ENCODE data around the gene TTC21A. TPM values are rescaled to one million over a fixed set of nuclear protein-coding genes. Genes with fewer than 3 reads are reported as not detected.

The TTC21A gene
- total RNA-seq, 1 experiment from 2014 or later: 1.7 TPM

DNA sequence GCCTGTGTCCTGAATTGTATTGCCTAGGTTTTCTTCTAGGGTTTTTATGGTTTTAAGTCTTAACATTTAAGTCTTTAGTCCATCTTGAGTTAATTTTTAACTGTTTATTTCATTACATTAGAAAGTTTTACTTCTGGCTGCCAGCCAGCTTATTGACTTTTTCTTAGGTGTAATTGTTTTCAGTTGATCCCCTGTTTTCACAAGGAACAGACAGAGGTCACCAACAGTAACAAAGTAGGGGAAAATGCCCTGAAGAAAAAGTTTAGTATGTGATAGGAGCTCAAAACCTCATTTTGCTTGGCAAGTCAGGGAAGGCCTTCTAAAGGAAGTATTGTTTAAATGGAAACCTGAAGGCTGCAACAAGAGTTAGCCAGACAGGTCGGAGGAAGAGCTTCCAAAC, 45.3 kb upstream of the TTC21A start:
- H3K36me3 Mint-ChIP-seq (ENCODE audit: insufficient read depth in 1 of 3, low read depth in 3 of 3): peaks cover 3 to 13% (median 11%) of the 10 kb centered on the region in 3 experiments
- Histone ChIP-seq H3K9me3 (ENCODE audit: control insufficient read depth, low read depth, low read length) (no peaks in the 10 kb centered on the region), H3K27ac (ENCODE audit: insufficient read length, low read depth, low read length) (no peak overlapping the region), H2BK12ac (ENCODE audit: insufficient read length, low read depth, low read length) (no peak overlapping the region), H3K4ac (ENCODE audit: low read depth, low read length) (no peak overlapping the region), H3K14ac (ENCODE audit: insufficient read depth, low read length) (no peak overlapping the region), H3K9ac (ENCODE audit: extremely low read depth, insufficient read length, low read length) (no peak overlapping the region), H2BK5ac (ENCODE audit: insufficient read length, low read length) (no peak overlapping the region), H3K23ac (ENCODE audit: insufficient read length, low read depth, low read length) (no peak overlapping the region), H3K79me2 (ENCODE audit: insufficient read depth, low read length) (no peaks in the 10 kb centered on the region), H2AFZ (ENCODE audit: low read length) (no peak overlapping the region), H4K20me1 (ENCODE audit: control insufficient read depth, insufficient read depth, insufficient read length) (no peaks in the 10 kb centered on the region), H3K4me2 (ENCODE audit: insufficient read depth, insufficient read length, low read length) (no peak overlapping the region), H3K18ac (ENCODE audit: insufficient read length, low read depth, low read length) (no peak overlapping the region), H3K27me3 (ENCODE audit: insufficient read depth, low read length) (no peaks in the 10 kb centered on the region), H4K5ac (ENCODE audit: insufficient read length, low read depth, low read length) (peak overlapping the region; percentile 78), H2BK20ac (ENCODE audit: low read depth, low read length, poor library complexity, severe bottlenecking) (no peak overlapping the region), H4K91ac (ENCODE audit: insufficient read length, low read depth, low read length) (no peak overlapping the region), H4K8ac (replicated peaks; ENCODE audit: insufficient read length, low read depth, low read length) (no peak overlapping the region), H3K79me1 (ENCODE audit: insufficient read depth, low read depth, low read length, poor library complexity, severe bottlenecking) (peaks cover 8% of the 10 kb centered on the region), H2AK5ac (ENCODE audit: insufficient read length, low read length) (no peak overlapping the region), H3T11ph (ENCODE audit: low read length) (no peak overlapping the region), H3K4me1 (ENCODE audit: insufficient read depth, low read length) (no peaks in the 10 kb centered on the region), H3K23me2 (ENCODE audit: insufficient read length, low read depth, low read length, poor library complexity, severe bottlenecking) (no peaks in the 10 kb centered on the region), H3K56ac (ENCODE audit: insufficient read length, low read depth, low read length) (no peak overlapping the region), H2BK120ac (ENCODE audit: low read depth, low read length, poor library complexity, severe bottlenecking) (no peak overlapping the region), H2BK15ac (ENCODE audit: low read depth, low read length) (no peak overlapping the region)
- no peak for DNase-seq
- no CpG with 5 or more reads among the region's 1 CpG for WGBS (ENCODE audit: extremely low coverage, insufficient read length, low lambda C conversion rate)
- TF ChIP-seq, protein P1, sequence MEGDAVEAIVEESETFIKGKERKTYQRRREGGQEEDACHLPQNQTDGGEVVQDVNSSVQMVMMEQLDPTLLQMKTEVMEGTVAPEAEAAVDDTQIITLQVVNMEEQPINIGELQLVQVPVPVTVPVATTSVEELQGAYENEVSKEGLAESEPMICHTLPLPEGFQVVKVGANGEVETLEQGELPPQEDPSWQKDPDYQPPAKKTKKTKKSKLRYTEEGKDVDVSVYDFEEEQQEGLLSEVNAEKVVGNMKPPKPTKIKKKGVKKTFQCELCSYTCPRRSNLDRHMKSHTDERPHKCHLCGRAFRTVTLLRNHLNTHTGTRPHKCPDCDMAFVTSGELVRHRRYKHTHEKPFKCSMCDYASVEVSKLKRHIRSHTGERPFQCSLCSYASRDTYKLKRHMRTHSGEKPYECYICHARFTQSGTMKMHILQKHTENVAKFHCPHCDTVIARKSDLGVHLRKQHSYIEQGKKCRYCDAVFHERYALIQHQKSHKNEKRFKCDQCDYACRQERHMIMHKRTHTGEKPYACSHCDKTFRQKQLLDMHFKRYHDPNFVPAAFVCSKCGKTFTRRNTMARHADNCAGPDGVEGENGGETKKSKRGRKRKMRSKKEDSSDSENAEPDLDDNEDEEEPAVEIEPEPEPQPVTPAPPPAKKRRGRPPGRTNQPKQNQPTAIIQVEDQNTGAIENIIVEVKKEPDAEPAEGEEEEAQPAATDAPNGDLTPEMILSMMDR (conservative IDR thresholded peaks at IDR 0.05): no peak
- no peak overlapping the region for H3K4me3 Mint-ChIP-seq
- H3K9me3 Mint-ChIP-seq: no peaks in the 10 kb centered on the region
- peak overlapping the region in 1 of 3 experiments; percentile 49; a peak in 1 of 7 replicates for H3K27ac Mint-ChIP-seq
- peaks cover 5 to 6% of the 10 kb centered on the region in 2 experiments for H3K4me1 Mint-ChIP-seq
- no peaks in the 10 kb centered on the region for H3K27me3 Mint-ChIP-seq (ENCODE audit: low read depth)
